WTC11 (cell line): ENCODE results near the gene SLC13A4.

ENCODE experiments used
- ATF1 ChIP-seq: sonication (generic); formaldehyde crosslinking; IDR thresholded peaks from 2 replicates; pipeline ENCODE4 v1.8.1; 2023; ENCODE audit warnings: mild to moderate bottlenecking, moderate library complexity, missing genetic modification reagents
- ATF3 ChIP-seq: sonication (generic); formaldehyde crosslinking; conservative IDR thresholded peaks from 2 replicates; pipeline ENCODE4 v1.8.1; 2022; ENCODE audit warnings: mild to moderate bottlenecking, missing genetic modification reagents
- CREM ChIP-seq: sonication (generic); formaldehyde crosslinking; IDR thresholded peaks from 2 replicates; pipeline ENCODE4 v1.8.1; 2022; ENCODE audit warnings: mild to moderate bottlenecking, missing genetic modification reagents, moderate library complexity
- CTCF ChIP-seq: fragments of 200-600 bp; IDR thresholded peaks from 2 replicates; pipeline ENCODE4 v1.8.0; 2022; ENCODE audit warnings: antibody characterized with exemption
- FOXJ3 ChIP-seq: sonication (generic); formaldehyde crosslinking; IDR thresholded peaks from 2 replicates; pipeline ENCODE4 v1.9.0; 2021; ENCODE audit warnings: missing genetic modification reagents, mild to moderate bottlenecking, borderline replicate concordance
- FOXK1 ChIP-seq: sonication (generic); formaldehyde crosslinking; IDR thresholded peaks from 2 replicates; pipeline ENCODE4 v1.8.0; 2022; ENCODE audit warnings: mild to moderate bottlenecking, moderate library complexity, missing genetic modification reagents
- HMGA2 ChIP-seq: fragments of 250-450 bp; sonication (Bioruptor Pico); IDR thresholded peaks from 2 replicates; pipeline ENCODE4 v1.4.0; 2021; ENCODE audit warnings: mild to moderate bottlenecking, moderate library complexity
- HMGXB4 ChIP-seq: sonication (generic); formaldehyde crosslinking; IDR thresholded peaks from 2 replicates; pipeline ENCODE4 v1.8.1; 2023; ENCODE audit warnings: mild to moderate bottlenecking, moderate library complexity, missing genetic modification reagents
- MAX ChIP-seq: sonication (generic); formaldehyde crosslinking; IDR thresholded peaks from 2 replicates; pipeline ENCODE4 v1.8.0; 2022; ENCODE audit warnings: mild to moderate bottlenecking, missing genetic modification reagents
- NFE2L1 ChIP-seq: sonication (generic); formaldehyde crosslinking; IDR thresholded peaks from 2 replicates; pipeline ENCODE4 v1.8.1; 2023; ENCODE audit warnings: missing genetic modification reagents
- NFYB ChIP-seq: sonication (generic); formaldehyde crosslinking; conservative IDR thresholded peaks from 2 replicates; pipeline ENCODE4 v1.8.0; 2022; ENCODE audit warnings: low read depth, missing genetic modification reagents
- RELA ChIP-seq: sonication (generic); formaldehyde crosslinking; IDR thresholded peaks from 2 replicates; pipeline ENCODE4 v1.8.1; 2022; ENCODE audit warnings: missing genetic modification reagents, mild to moderate bottlenecking, borderline replicate concordance
- SMAD3 ChIP-seq: sonication (generic); formaldehyde crosslinking; IDR thresholded peaks from 2 replicates; pipeline ENCODE4 v1.8.0; 2022; ENCODE audit warnings: missing genetic modification reagents, mild to moderate bottlenecking, borderline replicate concordance
- SP1 ChIP-seq: sonication (generic); formaldehyde crosslinking; conservative IDR thresholded peaks from 2 replicates; pipeline ENCODE4 v1.8.1; 2022; ENCODE audit warnings: missing genetic modification reagents

GRCh38 chr7:135707570-135707966, 20.4 kb downstream of the SLC13A4 start:
- no peak for TF ChIP-seq HMGXB4
- TF ChIP-seq CTCF, result no peak
- no peak for TF ChIP-seq NFYB (CRISPR knock-in tag)
- no peak for TF ChIP-seq ATF3 (CRISPR knock-in tag)
- TF ChIP-seq FOXJ3 (CRISPR knock-in tag), result no peak
- no peak for TF ChIP-seq ATF1
- no peak for TF ChIP-seq SMAD3
- TF ChIP-seq SP1, result no peak
- no peak for TF ChIP-seq CREM
- TF ChIP-seq RELA (CRISPR knock-in tag), result no peak
- TF ChIP-seq MAX (CRISPR knock-in tag), result no peak
- no peak for TF ChIP-seq HMGA2
- no peak for TF ChIP-seq NFE2L1 (CRISPR knock-in tag)
- no peak for TF ChIP-seq FOXK1 (CRISPR knock-in tag)
